GM18505 (cell line): ENCODE measurements around the gene SGO1.

Source experiments
- ATAC-seq: cut with Tn5 transposase; IDR thresholded peaks from one replicate; pipeline ENCODE4 v1.9.1; 2021; ENCODE audit not compliant: unreplicated experiment
- POLR2A ChIP-seq: IDR thresholded peaks from 4 replicates; pipeline ENCODE4 v1.6.1; 2011; ENCODE audit warnings: borderline replicate concordance; ENCODE audit not compliant: insufficient read depth, insufficient read length; ENCODE audit errors: extremely low read depth

SGO1 gene

DNA sequence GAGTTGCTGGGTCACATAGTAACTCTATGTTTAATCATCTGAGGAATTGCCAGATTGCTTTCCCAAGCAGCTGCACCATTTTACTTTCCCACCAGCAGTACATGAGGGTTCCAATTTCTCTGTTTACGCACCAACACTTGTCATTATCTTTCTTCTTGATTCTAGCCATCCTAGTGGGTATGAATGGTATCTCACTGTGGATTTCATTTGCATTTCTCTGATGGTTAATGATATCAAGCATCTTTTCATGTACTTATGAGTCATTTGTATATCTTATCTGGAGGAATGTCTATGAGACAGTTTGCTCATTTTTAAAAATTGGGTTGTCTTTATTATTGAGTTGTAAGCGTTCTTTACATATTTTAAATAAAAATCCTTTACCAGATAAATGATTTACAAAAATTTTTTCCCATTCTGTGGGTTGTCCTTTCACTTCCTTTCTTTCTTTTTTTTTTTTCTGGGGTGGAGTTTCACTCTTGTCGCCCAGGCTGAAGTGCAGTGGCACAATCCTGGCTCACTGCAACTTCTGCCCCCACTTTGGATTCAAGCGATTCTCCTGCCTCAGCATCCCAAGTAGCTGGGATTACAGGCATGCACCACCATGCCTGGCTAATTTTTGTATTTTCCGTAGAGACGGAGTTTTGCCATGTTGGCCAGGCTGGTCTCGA lies 8.9 kb upstream of the SGO1 start:
- TF ChIP-seq POLR2A, result no peak
- ATAC-seq, result no peak

DNA sequence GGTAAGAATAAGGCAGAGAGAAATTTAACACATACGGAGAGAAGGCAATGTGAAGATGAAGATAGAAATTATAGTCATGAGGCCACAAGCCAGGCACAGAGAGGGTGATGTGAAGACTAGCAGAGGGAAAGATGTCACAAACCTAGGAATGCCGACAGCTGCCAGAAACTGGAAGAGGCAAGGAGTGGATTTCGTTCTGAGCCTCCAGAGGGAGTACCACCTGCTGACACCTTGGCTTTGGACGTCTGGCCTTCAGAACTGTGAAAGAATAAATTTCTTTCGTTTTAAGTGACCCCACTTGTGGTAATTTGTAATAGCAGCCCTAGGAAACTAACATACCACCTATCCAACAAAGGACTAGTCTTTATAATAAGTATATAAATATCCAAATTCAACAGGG lies 5.0 kb upstream of the SGO1 start:
- no peak for ATAC-seq
- TF ChIP-seq POLR2A, result no peak

DNA sequence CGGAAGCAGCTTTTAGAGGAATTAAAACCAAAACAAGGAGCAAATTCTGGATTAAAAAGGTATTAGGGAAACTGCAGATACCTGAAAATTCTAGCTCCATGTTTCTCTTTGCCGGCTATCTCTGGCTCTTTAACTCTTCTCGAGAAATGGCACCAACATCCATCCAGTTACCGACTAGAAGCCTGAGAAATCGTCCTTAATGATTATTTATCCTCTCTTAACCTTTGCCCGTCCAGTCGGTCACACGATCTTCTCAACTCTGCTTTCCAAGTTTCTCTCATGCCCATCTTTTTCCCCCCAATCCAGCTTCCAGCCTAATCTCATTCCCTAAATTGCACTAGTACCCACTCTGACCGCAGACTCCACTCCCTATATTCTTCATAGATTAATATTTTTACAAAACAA lies 596 bp upstream of the SGO1 start:
- TF ChIP-seq POLR2A, result no peak
- peak; percentile 3 for ATAC-seq

DNA sequence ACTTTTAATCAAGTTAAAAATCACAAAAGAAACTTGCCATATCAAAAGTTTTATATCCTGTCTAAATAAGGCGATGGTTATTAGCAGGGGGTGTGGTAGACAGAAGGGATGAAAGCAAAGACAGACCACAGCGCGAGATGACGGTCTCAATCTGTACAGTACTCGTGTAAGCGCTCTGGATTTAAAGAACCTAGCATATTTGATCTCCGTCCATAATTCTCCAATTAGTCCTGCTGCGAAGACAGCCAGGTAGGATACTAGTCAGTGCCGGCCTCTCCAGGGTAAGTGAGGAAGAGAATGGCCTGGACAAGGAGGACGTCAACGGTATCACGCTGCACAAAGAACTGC lies 701 bp downstream of the SGO1 start:
- no peak for ATAC-seq
- TF ChIP-seq POLR2A, result no peak

DNA sequence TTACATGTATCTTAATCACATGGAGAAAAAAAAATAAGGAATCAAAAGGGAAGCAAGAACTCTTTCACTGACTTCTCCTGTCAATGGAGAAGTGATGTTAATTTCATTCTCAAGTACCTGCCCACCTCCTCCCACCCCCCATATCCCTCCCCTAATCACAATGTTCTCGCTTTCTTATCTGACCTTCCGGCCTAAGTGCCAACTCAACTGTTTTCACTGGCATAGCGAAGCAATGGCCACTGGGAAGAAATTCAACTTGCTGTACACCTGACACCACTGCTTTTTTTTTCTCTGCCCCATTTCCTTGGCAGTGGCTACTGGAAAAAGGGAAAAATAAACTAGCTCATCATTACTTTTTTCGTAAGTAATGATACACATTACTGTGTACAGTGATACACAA lies 3.8 kb downstream of the SGO1 start:
- no peak for TF ChIP-seq POLR2A
- no peak for ATAC-seq

DNA sequence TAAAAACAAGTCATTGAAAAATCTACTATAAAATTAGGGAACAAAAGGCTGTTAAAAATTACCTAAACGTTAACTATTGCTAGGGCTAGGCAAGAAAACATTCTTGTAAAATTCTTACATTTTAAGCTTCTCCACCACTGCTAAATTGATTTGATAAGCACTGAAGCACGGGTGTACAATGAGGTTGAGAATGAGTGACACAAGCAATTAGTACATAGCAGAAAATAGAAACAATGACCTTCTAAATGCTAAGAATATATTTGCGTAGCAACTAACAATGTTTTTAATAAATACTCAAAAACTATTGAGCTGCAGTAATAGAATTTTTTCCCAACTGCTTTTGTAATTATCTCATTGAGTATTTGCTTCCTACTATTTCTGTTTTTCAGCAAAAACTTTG lies 4.7 kb downstream of the SGO1 start:
- no peak for ATAC-seq
- TF ChIP-seq POLR2A, result no peak

DNA sequence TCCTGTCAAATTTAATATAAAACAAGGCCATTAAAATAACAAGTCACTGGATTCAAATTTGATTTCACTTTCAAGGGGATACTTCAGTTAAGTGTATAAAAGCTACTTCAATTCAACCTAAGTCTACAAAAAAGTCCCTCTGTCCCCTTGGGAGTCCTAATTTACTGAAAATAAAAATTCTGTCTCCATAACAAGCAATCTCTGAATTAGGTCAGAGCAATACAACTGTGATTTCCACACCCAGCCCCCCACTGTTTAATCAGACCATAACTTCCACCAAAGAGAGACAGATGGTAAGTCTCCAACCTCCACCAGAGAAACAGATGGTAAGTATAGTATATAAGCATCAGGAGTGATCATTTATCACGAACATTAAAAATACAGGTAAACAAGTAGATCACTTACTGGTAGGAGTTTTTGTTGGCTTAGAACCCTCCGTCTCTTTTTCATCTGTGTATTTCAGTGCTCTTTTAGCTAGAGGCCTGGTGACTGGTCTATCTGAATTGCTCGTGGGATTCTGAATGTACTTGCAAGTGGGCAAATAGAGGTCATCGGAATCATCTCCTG lies 12.1 kb downstream of the SGO1 start:
- ATAC-seq, result no peak
- no peak for TF ChIP-seq POLR2A

DNA sequence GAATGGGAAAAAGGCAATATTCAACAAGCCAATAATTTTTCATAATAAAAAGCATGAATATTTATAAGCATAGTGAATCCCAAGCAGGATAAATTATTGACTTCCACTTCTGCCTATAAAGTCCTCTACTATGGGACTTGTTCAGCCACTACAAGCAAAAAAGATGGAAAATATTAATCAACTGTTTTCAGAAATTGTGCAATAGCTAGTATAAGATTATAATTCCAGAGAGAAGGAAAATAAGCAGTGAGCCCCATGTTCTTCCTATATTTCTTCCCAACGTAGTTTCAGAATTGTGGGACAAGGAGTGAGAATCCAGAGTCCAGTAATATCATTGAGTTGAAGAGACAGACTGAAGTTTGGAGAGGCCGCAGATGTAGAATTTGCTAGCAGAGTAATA lies 24.3 kb downstream of the SGO1 start:
- no peak for TF ChIP-seq POLR2A
- no peak for ATAC-seq

DNA sequence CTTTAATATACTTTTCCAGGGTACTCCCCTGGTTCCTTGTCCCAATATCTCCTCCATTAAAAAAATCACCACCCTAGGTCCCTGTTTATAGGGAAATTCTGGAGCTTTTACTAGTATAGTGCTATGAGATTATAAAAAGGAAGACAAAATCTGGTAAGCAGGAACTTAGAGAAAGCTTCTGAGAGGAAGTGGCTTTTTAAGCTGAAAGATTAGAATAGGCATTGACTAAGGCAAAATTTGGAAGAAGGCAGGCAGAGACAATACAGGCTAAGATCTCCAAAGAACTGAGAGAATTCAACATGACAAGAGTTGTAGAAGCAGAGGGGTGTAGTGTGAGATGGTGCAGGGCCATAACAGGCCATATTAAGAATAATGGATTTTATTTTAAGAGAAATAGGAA lies 25.8 kb downstream of the SGO1 start:
- TF ChIP-seq POLR2A, result no peak
- no peak for ATAC-seq

DNA sequence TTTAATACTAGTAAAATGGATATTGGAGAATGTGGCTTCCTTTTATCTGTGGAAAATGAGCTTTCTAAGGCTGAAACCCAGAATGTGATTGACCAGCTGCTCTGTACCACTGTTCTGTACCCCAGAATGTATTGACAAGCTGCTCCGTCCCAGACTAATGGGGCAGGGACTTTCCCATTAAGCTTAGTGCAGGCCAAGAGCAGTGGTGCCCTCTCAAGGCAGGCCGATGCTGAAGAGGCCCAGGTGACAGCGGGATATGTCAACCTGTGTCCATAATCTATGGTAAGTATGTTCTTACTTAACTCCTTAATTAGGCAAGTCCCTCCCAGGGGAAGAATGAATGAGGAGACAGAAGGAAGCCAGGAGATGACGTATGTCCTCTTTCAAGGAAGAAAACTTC lies 31.1 kb downstream of the SGO1 start:
- ATAC-seq, result no peak
- no peak for TF ChIP-seq POLR2A

DNA sequence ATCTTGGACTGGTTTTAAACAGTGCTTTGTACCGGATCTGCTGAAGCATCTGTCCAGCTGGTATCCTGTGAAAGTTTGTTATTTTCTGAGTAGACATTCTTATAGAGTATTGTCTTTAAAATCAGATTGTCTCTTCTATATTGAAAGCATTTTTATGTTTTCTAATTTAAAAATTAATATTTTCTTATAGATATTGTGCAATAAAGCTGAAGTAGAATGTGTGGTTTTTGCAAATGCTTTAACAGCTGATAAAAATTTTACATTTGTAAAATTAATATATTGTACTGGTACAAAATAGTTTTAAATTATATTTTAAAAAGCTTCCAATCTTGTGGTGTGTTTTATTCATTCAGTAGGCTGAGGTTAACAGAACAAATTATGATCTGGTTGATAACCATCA lies 31.9 kb downstream of the SGO1 start:
- ATAC-seq, result no peak

DNA sequence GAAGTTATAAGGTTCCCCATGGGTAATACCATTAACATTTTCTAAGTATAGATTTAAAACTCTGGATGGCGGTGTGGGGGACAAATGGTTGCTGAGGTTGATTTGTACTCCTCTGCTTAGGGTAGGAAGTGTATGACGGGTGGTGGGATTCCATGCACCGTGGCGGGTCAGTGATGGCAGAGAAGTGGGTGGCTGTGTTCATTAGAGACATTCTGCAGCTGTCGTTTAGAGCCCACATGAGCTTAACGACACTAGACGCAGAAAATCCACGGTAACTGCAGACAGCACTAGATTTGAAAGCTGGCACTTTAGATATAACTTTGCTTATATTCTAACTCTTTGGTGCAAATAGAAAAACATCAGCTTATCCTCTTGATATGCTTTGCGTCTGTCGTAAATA lies 37.5 kb downstream of the SGO1 start:
- ATAC-seq, result no peak
- no peak for TF ChIP-seq POLR2A

More for the DNA sequence above, 31.9 kb downstream of the SGO1 start:
- no peak for TF ChIP-seq POLR2A

DNA sequence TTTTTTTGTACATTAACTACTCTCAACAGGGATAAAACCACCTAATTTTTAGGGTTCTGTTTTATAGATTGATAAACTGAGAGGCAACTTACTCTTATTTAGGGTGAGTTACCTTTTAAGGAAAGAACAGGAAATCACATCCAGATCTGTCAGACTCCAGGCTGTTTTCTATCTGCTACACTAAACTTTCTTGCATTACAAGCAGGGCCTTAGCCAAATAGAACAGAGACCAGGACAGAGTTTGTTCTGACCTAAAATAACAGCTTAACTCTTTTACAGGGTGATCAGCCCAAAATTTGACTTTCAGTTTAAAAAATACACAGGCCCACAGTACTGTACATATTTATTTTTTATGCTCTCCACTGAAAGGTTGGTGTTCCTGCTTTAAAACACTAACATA lies 38.6 kb downstream of the SGO1 start:
- no peak for TF ChIP-seq POLR2A
- no peak for ATAC-seq

DNA sequence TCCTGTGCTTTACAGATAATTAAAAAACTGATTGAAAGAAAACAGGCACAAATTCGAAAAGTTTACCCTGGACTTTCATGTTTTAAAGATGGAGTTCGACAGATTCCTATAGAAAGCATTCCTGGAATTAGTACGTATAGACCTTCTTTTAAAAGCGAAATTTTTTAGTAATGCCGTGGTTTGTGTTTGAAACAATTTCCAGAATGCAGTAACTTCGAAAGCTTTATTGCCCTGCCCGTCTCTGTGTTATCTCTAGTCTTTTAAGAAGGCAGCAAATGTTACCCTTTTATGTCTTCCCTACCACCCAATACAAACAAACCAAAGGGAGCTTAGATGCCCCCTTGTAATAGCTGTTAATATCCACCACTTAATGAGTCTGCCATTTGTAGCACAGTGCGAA lies 39.7 kb downstream of the SGO1 start:
- no peak for ATAC-seq
- TF ChIP-seq POLR2A, result no peak

DNA sequence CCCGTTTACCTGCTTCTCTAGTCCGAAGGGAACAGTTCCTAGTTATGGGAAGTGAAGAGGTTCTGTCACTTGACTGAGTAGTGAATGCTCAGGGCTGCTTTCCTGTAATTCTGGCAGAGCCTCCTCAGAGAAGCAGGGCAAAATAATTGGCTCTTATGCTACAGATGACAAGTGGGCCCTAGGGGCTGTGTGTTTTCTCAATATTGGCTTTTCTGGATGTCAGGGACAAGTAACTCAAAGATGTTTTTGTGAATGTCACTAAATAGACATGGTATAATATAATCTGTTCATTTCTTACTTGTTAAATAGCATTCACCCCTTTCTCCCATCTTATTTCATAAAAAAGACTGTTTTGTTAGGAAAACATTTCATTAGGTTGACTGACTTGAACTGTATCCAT lies 40.1 kb downstream of the SGO1 start:
- TF ChIP-seq POLR2A, result no peak

More for the DNA sequence above, 40.1 kb downstream of the SGO1 start:
- no peak for ATAC-seq
